Measurements from ENCODE around the gene LY6G6D. TPM values are rescaled to one million over a fixed set of nuclear protein-coding genes. Genes with fewer than 3 reads are reported as not detected.
A peak's percentile ranks its signal among the peaks of the same experiment; 100 is the strongest.

Gene LY6G6D
- total and polyA plus RNA-seq, 2 donors (not counting 1 experiment from before 2014, with no cell fraction given), result not detected

DNA sequence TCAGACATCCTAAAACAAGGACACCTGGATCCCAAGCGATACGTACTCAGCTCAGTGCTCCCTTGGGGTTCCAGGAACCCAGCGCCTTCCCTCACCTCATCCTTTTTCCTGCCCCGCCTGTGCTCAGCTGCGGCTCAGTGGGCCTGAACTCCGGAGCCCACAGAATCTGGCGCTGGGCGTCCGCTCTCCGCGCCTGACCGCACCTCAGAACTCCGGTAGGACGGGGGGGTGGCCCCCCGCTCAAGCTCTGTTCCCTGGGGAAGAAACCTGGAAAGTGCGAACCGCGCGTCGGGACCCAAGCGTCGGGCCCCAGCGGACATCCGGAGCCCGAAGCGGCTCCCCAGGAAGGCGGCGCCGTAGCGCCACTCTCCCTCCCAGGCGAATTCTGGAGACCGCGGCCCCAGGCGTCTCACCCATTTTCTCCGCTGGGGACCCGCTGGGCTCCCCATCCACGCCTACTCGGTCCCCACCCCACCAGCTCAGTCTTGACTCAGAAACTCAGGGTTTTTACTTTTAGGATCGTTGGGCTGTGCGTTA, 33.9 kb upstream of the LY6G6D start:
- Histone ChIP-seq H3K4me3 (ENCODE audit: control extremely low read depth in 1 of 5, extremely low read depth in 1 of 5, insufficient read depth in 1 of 5, low read depth in 2 of 5, low read length in 4 of 5) (peak overlapping the region; percentile 44 to 69 (median 53)), H3K27me3 (replicated peaks in 1 of 4; ENCODE audit: control extremely low read depth in 1 of 4, control insufficient read depth in 3 of 4, insufficient read depth in 4 of 4, low read length in 3 of 4) (no peaks in the 10 kb centered on the region), H3K27ac (ENCODE audit: low read length in 2 of 2) (peak overlapping the region in 1 of 2 donors; percentile 50), H3K36me3 (replicated peaks in 1 of 2; ENCODE audit: control extremely low read depth in 1 of 2, control insufficient read depth in 1 of 2, extremely low read depth in 1 of 2, insufficient read depth in 2 of 2, low read length in 1 of 2) (peaks cover 0 to 7% of the 10 kb centered on the region in 2 experiments), H4K20me1 (ENCODE audit: control insufficient read depth, insufficient read depth, low read length, poor library complexity, severe bottlenecking) (no peaks in the 10 kb centered on the region), H3K4me1 (ENCODE audit: control insufficient read depth in 2 of 2, insufficient read depth in 2 of 2, low read length in 2 of 2) (peaks cover 19 to 38% of the 10 kb centered on the region in 2 donors), H3K9me3 (ENCODE audit: control extremely low read depth in 1 of 3, control insufficient read depth in 2 of 3, insufficient read depth in 1 of 3, low read length in 2 of 3) (no peaks in the 10 kb centered on the region), H3K9ac (ENCODE audit: low read length) (peak overlapping the region; percentile 77), H3K4me2 (replicated peaks; ENCODE audit: low read depth, low read length, poor library complexity, severe bottlenecking) (peak overlapping the region; percentile 99), H2AFZ (ENCODE audit: insufficient read depth, low read depth, low read length, poor library complexity, severe bottlenecking) (peak overlapping the region; percentile 80), H3K79me2 (ENCODE audit: control insufficient read depth, insufficient read depth, low read length) (no peaks in the 10 kb centered on the region)
- Mint-ChIP-seq H3K9me3 (ENCODE audit: insufficient read depth) (no peaks in the 10 kb centered on the region), H3K27me3 (no peaks in the 10 kb centered on the region), H3K27ac (peak overlapping the region; percentile 57), H3K4me3 (peak overlapping the region; percentile 88), H3K4me1 (peaks cover 43% of the 10 kb centered on the region)
- WGBS (ENCODE audit: insufficient coverage), result 0% methylated on average over 37 of the region's 40 CpGs
- intact Hi-C loops (cut with micrococcal nuclease), result loop anchor here (1.0 to 2.0 kb wide), 4 partner anchors 22 to 272 kb away; partner anchors contain the start of gene ABHD16A
- TF ChIP-seq EZH2 (IDR thresholded peaks at IDR 0.05; ENCODE audit: borderline replicate concordance, insufficient read depth, low read depth, low read length, poor library complexity, severe bottlenecking) (no peak), CTCF (IDR thresholded peaks at IDR 0.05) (no peak)
- ChIA-PET CTCF (interaction anchor here (0.6 to 2.3 kb wide), 18 partner anchors 10 to 498 kb away, joined by 3 to 57 read pairs (median 4); partner anchors contain the start of genes ABHD16A, HSPA1A, HSPA1L and LSM2), POLR2A (interaction anchor here (0.5 to 1.5 kb wide), 5 partner anchors 16 to 181 kb away, joined by 3 to 10 read pairs (median 3); partner anchors contain the start of genes ABHD16A and NEU1)
- DNase-seq (peak; percentile 63), ATAC-seq (ENCODE audit: low read depth) (peak; percentile 48)

- Mint-ChIP-seq H3K4me3 (no peak overlapping the region), H3K27ac (peak overlapping the region; percentile 59), H3K9me3 (ENCODE audit: insufficient read depth) (no peaks in the 10 kb centered on the region), H3K4me1 (peaks cover 25% of the 10 kb centered on the region), H3K27me3 (no peaks in the 10 kb centered on the region)
- Histone ChIP-seq H3K27me3 (replicated peaks in 1 of 4; ENCODE audit: control extremely low read depth in 1 of 4, control insufficient read depth in 3 of 4, insufficient read depth in 4 of 4, low read length in 3 of 4) (no peaks in the 10 kb centered on the region), H3K27ac (ENCODE audit: low read length in 2 of 2) (no peak overlapping the region), H2AFZ (ENCODE audit: insufficient read depth, low read depth, low read length, poor library complexity, severe bottlenecking) (no peak overlapping the region), H3K36me3 (replicated peaks in 1 of 2; ENCODE audit: control extremely low read depth in 1 of 2, control insufficient read depth in 1 of 2, extremely low read depth in 1 of 2, insufficient read depth in 2 of 2, low read length in 1 of 2) (peaks cover 0 to 31% of the 10 kb centered on the region in 2 experiments), H3K9ac (ENCODE audit: low read length) (no peak overlapping the region), H3K9me3 (ENCODE audit: control extremely low read depth in 1 of 3, control insufficient read depth in 2 of 3, insufficient read depth in 1 of 3, low read length in 2 of 3) (no peaks in the 10 kb centered on the region), H3K79me2 (ENCODE audit: control insufficient read depth, insufficient read depth, low read length) (no peaks in the 10 kb centered on the region), H4K20me1 (ENCODE audit: control insufficient read depth, insufficient read depth, low read length, poor library complexity, severe bottlenecking) (no peaks in the 10 kb centered on the region), H3K4me3 (ENCODE audit: control extremely low read depth in 1 of 5, extremely low read depth in 1 of 5, insufficient read depth in 1 of 5, low read depth in 2 of 5, low read length in 4 of 5) (no peak overlapping the region), H3K4me1 (ENCODE audit: control insufficient read depth in 2 of 2, insufficient read depth in 2 of 2, low read length in 2 of 2) (peaks cover 13 to 31% of the 10 kb centered on the region in 2 donors), H3K4me2 (replicated peaks; ENCODE audit: low read depth, low read length, poor library complexity, severe bottlenecking) (no peak overlapping the region)
- ChIA-PET CTCF (interaction anchor here (0.6 to 1.8 kb wide), 4 partner anchors 40 to 146 kb away, joined by 3 to 9 read pairs (median 4); partner anchors contain the start of gene MPIG6B), POLR2A (interaction anchor here (1.0 kb wide), 1 partner anchor 22 kb away, joined by 3 read pairs; no protein-coding TSS in a partner anchor)
- 99% methylated on average over 8 of the region's 13 CpGs for WGBS (ENCODE audit: insufficient coverage)
- DNase-seq (no peak), ATAC-seq (ENCODE audit: low read depth) (no peak)
- no peak for TF ChIP-seq EZH2 (IDR thresholded peaks at IDR 0.05; ENCODE audit: borderline replicate concordance, insufficient read depth, low read depth, low read length, poor library complexity, severe bottlenecking)
- TF ChIP-seq CTCF (IDR thresholded peaks at IDR 0.05), result no peak
- intact Hi-C loops (cut with micrococcal nuclease), result no loop called here
These were observed 31.6 kb upstream of the LY6G6D start for GRCh38 chr6:31683591-31683990.
